PC-3 (cell line): ENCODE results near the gene HRH2. TPM values are rescaled to one million over a fixed set of nuclear protein-coding genes. Genes with fewer than 3 reads are reported as not detected.

Experiments used
- ATAC-seq: fragments of 200-7000 bp; cut with Tn5 transposase; 2 replicates; pipeline ENCODE4 v1.9.1; 2020; ENCODE audit warnings: mild to moderate bottlenecking, moderate library complexity
- Bru-seq: library from RNA; stranded (reverse); fragments of 400-500 nt; gene quantifications from one replicate; lab custom pipeline; 2021; lab: Mats Ljungman, UMichigan
- BruChase-seq, 2 experiments: library from RNA; stranded (reverse); fragments of 400-500 nt; gene quantifications; one replicate each; lab custom pipeline; 2021; lab: Mats Ljungman, UMichigan
- BruUV-seq: library from RNA; stranded (reverse); fragments of 400-500 nt; replicated peaks from 2 replicates; lab custom pipeline; 2021; lab: Mats Ljungman, UMichigan
- CTCF ChIA-PET: fragments of 300-600 bp; sonication (Branson Sonifier 250); formaldehyde crosslinking; loops from one replicate; lab custom pipeline; 2022; ENCODE audit warnings: antibody characterized with exemption; lab: Charles Lee
- POLR2A ChIA-PET: fragments of 300-600 bp; sonication (Branson Sonifier 250); formaldehyde crosslinking; loops from one replicate; lab custom pipeline; 2022; ENCODE audit warnings: antibody characterized with exemption; ENCODE audit not compliant: unreplicated experiment; lab: Charles Lee
- DNase-seq: peaks from one replicate; pipeline ENCODE4 v3.0.0-alpha.2; 2015
- H2AFZ ChIP-seq: fragments of 300-600 bp; sonication (generic); 2 replicates; pipeline ENCODE4 v1.6.0; 2016; ENCODE audit warnings: antibody characterized with exemption, low read length
- H3F3A ChIP-seq: fragments of 300-600 bp; sonication (generic); one replicate; pipeline ENCODE4 v1.6.0; 2017; ENCODE audit warnings: antibody characterized with exemption, low read length, control low read depth, mild to moderate bottlenecking; ENCODE audit not compliant: unreplicated experiment
- H3K27ac ChIP-seq: fragments of 300-600 bp; sonication (generic); 2 replicates; pipeline ENCODE4 v1.5.1; 2016; ENCODE audit warnings: mild to moderate bottlenecking, low read length
- H3K27me3 ChIP-seq: fragments of 300-600 bp; sonication (generic); 2 replicates; pipeline ENCODE4 v1.6.1; 2016; ENCODE audit warnings: low read length, mixed read lengths
- H3K36me3 ChIP-seq: fragments of 300-600 bp; sonication (generic); 2 replicates; pipeline ENCODE4 v1.6.1; 2016; ENCODE audit warnings: low read depth, mixed run types, low read length, mixed read lengths
- H3K4me1 ChIP-seq: fragments of 300-600 bp; sonication (generic); 2 replicates; pipeline ENCODE4 v1.5.1; 2016; ENCODE audit warnings: low read length; ENCODE audit not compliant: insufficient read depth
- H3K4me2 ChIP-seq: fragments of 300-600 bp; sonication (generic); 2 replicates; pipeline ENCODE4 v1.6.0; 2016; ENCODE audit warnings: low read length
- H3K4me3 ChIP-seq: fragments of 300-600 bp; sonication (generic); 2 replicates; pipeline ENCODE4 v1.5.1; 2016; ENCODE audit warnings: mild to moderate bottlenecking, low read length, mixed read lengths
- H3K79me2 ChIP-seq: fragments of 300-600 bp; sonication (generic); 2 replicates; pipeline ENCODE4 v1.6.1; 2017; ENCODE audit warnings: low read length, mixed read lengths
- H3K9ac ChIP-seq: fragments of 300-600 bp; sonication (generic); 2 replicates; pipeline ENCODE4 v1.6.0; 2016; ENCODE audit warnings: mild to moderate bottlenecking, low read length
- H3K9me2 ChIP-seq: fragments of 300-600 bp; sonication (generic); replicated peaks from 2 replicates; pipeline ENCODE4 v1.6.1; 2016; ENCODE audit warnings: mixed run types, low read length, mixed read lengths
- H3K9me3 ChIP-seq: fragments of 300-600 bp; sonication (generic); 2 replicates; pipeline ENCODE4 v1.6.1; 2016; ENCODE audit warnings: low read length, mixed read lengths
- H4K20me1 ChIP-seq: fragments of 300-600 bp; sonication (generic); 2 replicates; pipeline ENCODE4 v1.6.1; 2016; ENCODE audit warnings: low read length, mixed read lengths
- EZH2 ChIP-seq: fragments of 300-600 bp; sonication (generic); IDR thresholded peaks from one replicate; pipeline ENCODE4 v1.6.1; 2017; ENCODE audit warnings: antibody characterized with exemption, mild to moderate bottlenecking, low read length; ENCODE audit not compliant: unreplicated experiment
- EZH2phosphoT487 ChIP-seq: fragments of 300-600 bp; sonication (generic); IDR thresholded peaks from 2 replicates; pipeline ENCODE4 v1.6.1; 2018; ENCODE audit warnings: mild to moderate bottlenecking, antibody characterized with exemption, low read length, borderline replicate concordance
- intact Hi-C: fragments of 100-400 bp; cut with micrococcal nuclease; formaldehyde crosslinking; loops from 2 replicates; pipeline ENCODE4 v1.9.0; 2023
- long read RNA-seq: library from polyadenylated mRNA; unstranded; transcript quantifications from one replicate; pipeline ENCODE4 v2.0.0, GENCODE V29; 2021; ENCODE audit not compliant: unreplicated experiment
- total RNA-seq: library from RNA; depleted of rRNA; stranded (reverse); fragments of >200 nt; gene quantifications from 2 replicates; pipeline ENCODE4 v1.2.3, GENCODE V29; 2014; rRNA removed
- TF ChIP-seq, protein P1 (sequence below): fragments of 300-600 bp; sonication (generic); conservative IDR thresholded peaks from 2 replicates; pipeline ENCODE4 v1.5.1; 2017; ENCODE audit warnings: antibody characterized with exemption, low read depth, mild to moderate bottlenecking, low read length

Gene HRH2, protein sequence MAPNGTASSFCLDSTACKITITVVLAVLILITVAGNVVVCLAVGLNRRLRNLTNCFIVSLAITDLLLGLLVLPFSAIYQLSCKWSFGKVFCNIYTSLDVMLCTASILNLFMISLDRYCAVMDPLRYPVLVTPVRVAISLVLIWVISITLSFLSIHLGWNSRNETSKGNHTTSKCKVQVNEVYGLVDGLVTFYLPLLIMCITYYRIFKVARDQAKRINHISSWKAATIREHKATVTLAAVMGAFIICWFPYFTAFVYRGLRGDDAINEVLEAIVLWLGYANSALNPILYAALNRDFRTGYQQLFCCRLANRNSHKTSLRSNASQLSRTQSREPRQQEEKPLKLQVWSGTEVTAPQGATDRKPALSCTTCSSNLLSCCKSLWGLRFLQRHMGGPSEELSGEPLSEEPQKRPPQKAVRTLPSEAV
- total RNA-seq (not detected in 2 replicates), Bru-seq, nascent RNA (not detected), BruChase-seq, experiment 1, labeled RNA remaining after a 6-hour chase (not detected), BruChase-seq, experiment 2, labeled RNA remaining after a 2-hour chase (not detected)
- long read RNA-seq, result 0 reads

DNA sequence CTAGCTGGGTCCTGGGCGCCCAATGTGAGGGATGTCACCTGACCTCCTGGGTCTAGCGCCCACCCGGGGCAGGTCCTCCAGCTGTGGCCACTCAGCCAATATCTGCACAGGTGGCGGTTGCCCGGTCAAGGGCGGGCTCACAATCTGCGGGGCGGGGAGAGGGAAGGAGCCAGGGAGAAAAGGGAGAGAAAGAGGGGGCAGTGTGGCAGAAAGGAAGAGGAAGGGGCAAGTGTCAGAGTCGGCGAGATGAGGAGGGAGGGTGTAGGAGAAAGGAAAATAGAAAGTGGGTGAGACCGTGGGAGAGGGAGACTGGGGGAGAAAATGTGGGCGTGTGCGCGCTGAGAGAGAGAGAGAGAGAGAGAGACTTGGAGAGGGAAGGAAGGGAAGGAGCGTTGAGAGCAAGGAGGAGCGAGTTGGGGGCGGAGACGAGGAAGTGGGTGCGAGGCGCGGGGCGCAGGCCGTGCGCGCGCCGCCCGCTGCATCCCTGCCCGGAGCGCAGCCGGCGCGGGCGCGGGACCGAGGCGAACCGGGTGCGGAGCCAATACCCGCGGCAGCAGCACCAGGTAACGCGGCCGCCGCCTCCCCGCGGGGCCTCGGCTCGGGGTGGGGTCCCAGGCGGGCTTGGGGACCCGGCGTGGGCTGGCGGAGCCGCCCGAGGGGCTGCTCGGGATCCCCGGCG lies at the start of gene HRH2:
Gene HRH2, plus strand, starts transcription at position 479 of the 679 bp plus-strand sequence. CDS start 25,163 bp downstream, outside the sequence.
- no peaks in the 10 kb centered on the region for H4K20me1 ChIP-seq
- H3F3A ChIP-seq, result no peaks in the 10 kb centered on the region
- ATAC-seq, result no peak
- DNase-seq, result no peak
- no peak within 1 kb of the TSS for H3K9ac ChIP-seq
- no peak within 1 kb of the TSS for H3K4me3 ChIP-seq
- no peak for TF ChIP-seq EZH2
- TF ChIP-seq EZH2phosphoT487, result no peak
- TF ChIP-seq, protein P1, sequence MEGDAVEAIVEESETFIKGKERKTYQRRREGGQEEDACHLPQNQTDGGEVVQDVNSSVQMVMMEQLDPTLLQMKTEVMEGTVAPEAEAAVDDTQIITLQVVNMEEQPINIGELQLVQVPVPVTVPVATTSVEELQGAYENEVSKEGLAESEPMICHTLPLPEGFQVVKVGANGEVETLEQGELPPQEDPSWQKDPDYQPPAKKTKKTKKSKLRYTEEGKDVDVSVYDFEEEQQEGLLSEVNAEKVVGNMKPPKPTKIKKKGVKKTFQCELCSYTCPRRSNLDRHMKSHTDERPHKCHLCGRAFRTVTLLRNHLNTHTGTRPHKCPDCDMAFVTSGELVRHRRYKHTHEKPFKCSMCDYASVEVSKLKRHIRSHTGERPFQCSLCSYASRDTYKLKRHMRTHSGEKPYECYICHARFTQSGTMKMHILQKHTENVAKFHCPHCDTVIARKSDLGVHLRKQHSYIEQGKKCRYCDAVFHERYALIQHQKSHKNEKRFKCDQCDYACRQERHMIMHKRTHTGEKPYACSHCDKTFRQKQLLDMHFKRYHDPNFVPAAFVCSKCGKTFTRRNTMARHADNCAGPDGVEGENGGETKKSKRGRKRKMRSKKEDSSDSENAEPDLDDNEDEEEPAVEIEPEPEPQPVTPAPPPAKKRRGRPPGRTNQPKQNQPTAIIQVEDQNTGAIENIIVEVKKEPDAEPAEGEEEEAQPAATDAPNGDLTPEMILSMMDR, result no peak
- no peak within 1 kb of the TSS for H3K27ac ChIP-seq
- no peaks in the 10 kb centered on the region for H3K4me1 ChIP-seq
- H3K4me2 ChIP-seq, result no peak within 1 kb of the TSS
- no peaks in the 10 kb centered on the region for H3K9me3 ChIP-seq
- H3K9me2 ChIP-seq, result no peaks in the 10 kb centered on the region
- BruUV-seq, result no TSS peak
- intact Hi-C loops, result no loop called here
- H3K79me2 ChIP-seq, result no peaks in the 10 kb centered on the region
- peaks cover 50% of the 10 kb centered on the region for H3K27me3 ChIP-seq
- no peaks in the 10 kb centered on the region for H3K36me3 ChIP-seq
- ChIA-PET CTCF (no interaction called here), POLR2A (no interaction called here)
- H2AFZ ChIP-seq, result no peak within 1 kb of the TSS

DNA sequence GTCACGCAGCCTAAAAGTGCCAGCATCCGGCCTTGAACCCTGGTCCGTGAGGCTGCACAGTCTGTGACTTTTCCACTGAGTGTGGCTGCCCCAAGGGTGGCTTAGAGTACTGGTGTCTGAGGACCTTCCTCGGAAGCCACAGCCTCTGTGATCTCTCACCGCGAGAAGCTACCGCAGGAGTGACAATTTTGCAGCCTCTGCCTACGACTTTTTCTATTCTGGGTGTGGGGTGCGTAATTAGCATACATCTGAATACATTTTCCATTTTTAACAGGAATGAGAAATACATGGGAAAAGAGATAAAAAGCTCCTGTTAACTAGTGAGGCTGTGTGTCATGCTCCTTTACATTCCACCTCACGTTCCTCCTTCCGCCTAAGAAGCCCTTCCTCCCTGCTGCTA lies 48.3 kb upstream of the HRH2 start:
- no peaks in the 10 kb centered on the region for H3K79me2 ChIP-seq
- H3K4me3 ChIP-seq, result no peak overlapping the region
- H4K20me1 ChIP-seq, result no peaks in the 10 kb centered on the region
- TF ChIP-seq, protein P1, result no peak
- TF ChIP-seq EZH2 (no peak), EZH2phosphoT487 (no peak)
- CTCF ChIA-PET, result no interaction called here
- no peak for DNase-seq
- intact Hi-C loops, result no loop called here
- ATAC-seq, result no peak
- H3K27ac ChIP-seq, result no peak overlapping the region
- POLR2A ChIA-PET, result no interaction called here
- H3F3A ChIP-seq, result no peaks in the 10 kb centered on the region
- H3K9ac ChIP-seq, result no peak overlapping the region
- H3K9me3 ChIP-seq, result no peaks in the 10 kb centered on the region
- BruUV-seq, result no TSS peak
- H2AFZ ChIP-seq, result no peak overlapping the region
- H3K4me1 ChIP-seq, result no peaks in the 10 kb centered on the region
- no peaks in the 10 kb centered on the region for H3K9me2 ChIP-seq
- H3K36me3 ChIP-seq, result no peaks in the 10 kb centered on the region
- H3K4me2 ChIP-seq, result no peak overlapping the region
- peaks cover 54% of the 10 kb centered on the region for H3K27me3 ChIP-seq
